Loucy (cell line): ENCODE results near the gene RAPGEF2.
A peak's percentile ranks its signal among the peaks of the same experiment; 100 is the strongest.
"Not testable (repeated sequence)": the region's sequence is repeated elsewhere in the genome, so short reads cannot be mapped to it uniquely, and the experiment has no call there.

Experiments
- H2AFZ ChIP-seq: fragments of 200-600 bp; sonication (generic); 2 replicates; pipeline ENCODE4 v1.6.0; 2016; ENCODE audit warnings: antibody characterized with exemption, mild to moderate bottlenecking, low read length, moderate library complexity
- H3F3A ChIP-seq: fragments of 200-600 bp; 2 replicates; pipeline ENCODE4 v1.6.0; 2016; ENCODE audit warnings: antibody characterized with exemption, low read depth, mild to moderate bottlenecking
- H3K27me3 ChIP-seq: fragments of 200-600 bp; sonication (generic); 2 replicates; pipeline ENCODE4 v1.6.1; 2014; ENCODE audit warnings: low read length, mild to moderate bottlenecking; ENCODE audit not compliant: insufficient read depth, poor library complexity, severe bottlenecking
- H3K36me3 ChIP-seq: fragments of 200-600 bp; sonication (generic); 2 replicates; pipeline ENCODE4 v1.6.1; 2016; ENCODE audit warnings: low read length; ENCODE audit not compliant: insufficient read depth
- H3K4me1 ChIP-seq: fragments of 200-600 bp; sonication (generic); 2 replicates; pipeline ENCODE4 v1.5.1; 2014; ENCODE audit warnings: low read length, mild to moderate bottlenecking; ENCODE audit not compliant: insufficient read depth, poor library complexity, severe bottlenecking
- H3K4me2 ChIP-seq: fragments of 200-600 bp; sonication (generic); 2 replicates; pipeline ENCODE4 v1.6.0; 2014; ENCODE audit warnings: antibody characterized with exemption, low read length, low read depth, mild to moderate bottlenecking; ENCODE audit not compliant: poor library complexity, severe bottlenecking
- H3K4me3 ChIP-seq: fragments of 200-600 bp; sonication (generic); 2 replicates; pipeline ENCODE4 v1.5.1; 2014; ENCODE audit warnings: low read length, mild to moderate bottlenecking, mixed read lengths; ENCODE audit not compliant: poor library complexity, severe bottlenecking
- H3K79me2 ChIP-seq: fragments of 200-600 bp; sonication (generic); 2 replicates; pipeline ENCODE4 v1.6.1; 2014; ENCODE audit warnings: low read length; ENCODE audit not compliant: insufficient read depth
- H3K9ac ChIP-seq: fragments of 200-600 bp; sonication (generic); 2 replicates; pipeline ENCODE4 v1.6.0; 2014; ENCODE audit warnings: mild to moderate bottlenecking, low read depth, low read length, moderate library complexity; ENCODE audit not compliant: poor library complexity, severe bottlenecking
- H3K9me2 ChIP-seq: fragments of 200-600 bp; sonication (generic); replicated peaks from 2 replicates; pipeline ENCODE4 v1.6.1; 2016; ENCODE audit warnings: low read depth, low read length, mixed read lengths
- H3K9me3 ChIP-seq: fragments of 200-600 bp; sonication (generic); 2 replicates; pipeline ENCODE4 v1.6.1; 2014; ENCODE audit warnings: mild to moderate bottlenecking, antibody characterized with exemption, low read length, low read depth; ENCODE audit not compliant: insufficient read depth
- H4K20me1 ChIP-seq: fragments of 200-600 bp; sonication (generic); 2 replicates; pipeline ENCODE4 v1.6.0; 2014; ENCODE audit warnings: antibody characterized with exemption, low read length, mild to moderate bottlenecking; ENCODE audit not compliant: insufficient read depth, poor library complexity, severe bottlenecking
- CTCF ChIP-seq: fragments of 200-600 bp; sonication (generic); conservative IDR thresholded peaks from 2 replicates; pipeline ENCODE4 v1.5.1; 2014; ENCODE audit warnings: mild to moderate bottlenecking, antibody characterized with exemption, low read length
- EZH2phosphoT487 ChIP-seq: fragments of 200-600 bp; IDR thresholded peaks from 2 replicates; pipeline ENCODE4 v1.6.1; 2018; ENCODE audit warnings: antibody characterized with exemption, mild to moderate bottlenecking, moderate library complexity, borderline replicate concordance

The RAPGEF2 gene

DNA sequence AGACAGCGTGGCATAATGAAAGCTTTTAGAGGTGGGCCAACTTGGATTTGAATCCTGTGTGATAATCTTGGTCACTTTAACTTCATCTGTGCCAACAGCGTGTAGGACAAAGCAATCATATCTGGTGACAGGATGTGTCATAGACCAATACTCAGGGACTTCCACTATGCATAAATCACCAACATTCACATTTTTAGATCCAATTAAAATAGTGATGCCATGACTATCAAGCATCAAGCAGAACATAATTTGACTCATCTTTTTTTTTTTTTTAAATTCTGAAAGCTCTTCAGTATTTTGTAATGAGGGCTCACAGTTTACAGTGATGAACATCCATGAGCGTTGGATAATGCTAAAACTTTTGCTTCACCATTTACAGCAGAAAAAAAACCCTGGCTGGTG lies 27.3 kb upstream of the RAPGEF2 start:
- H3K27me3 ChIP-seq = no peaks in the 10 kb centered on the region
- H3K4me2 ChIP-seq = no peak overlapping the region
- no peaks in the 10 kb centered on the region for H3K79me2 ChIP-seq
- H3K4me3 ChIP-seq = no peak overlapping the region
- no peaks in the 10 kb centered on the region for H3F3A ChIP-seq
- peaks cover 12% of the 10 kb centered on the region for H3K4me1 ChIP-seq
- no peak overlapping the region for H2AFZ ChIP-seq
- H3K9ac ChIP-seq = no peak overlapping the region
- TF ChIP-seq CTCF (no peak), EZH2phosphoT487 (no peak)
- no peaks in the 10 kb centered on the region for H3K9me3 ChIP-seq
- H3K36me3 ChIP-seq = no peaks in the 10 kb centered on the region
- no peaks in the 10 kb centered on the region for H3K9me2 ChIP-seq
- H4K20me1 ChIP-seq = no peaks in the 10 kb centered on the region

GRCh38 chr4:159077018-159077417 lies 25.9 kb upstream of the RAPGEF2 start:
- not testable (repeated sequence) for H3K9me2 ChIP-seq, H4K20me1 ChIP-seq, H3K27me3 ChIP-seq, H3K79me2 ChIP-seq, H3K9me3 ChIP-seq, H2AFZ ChIP-seq, H3K36me3 ChIP-seq, H3K4me2 ChIP-seq, H3K4me3 ChIP-seq, H3K9ac ChIP-seq, H3F3A ChIP-seq, H3K4me1 ChIP-seq

- H2AFZ ChIP-seq = no peak overlapping the region; the same call in 1 of the 2 replicates
- H3K27me3 ChIP-seq = no peaks in the 10 kb centered on the region
- TF ChIP-seq EZH2phosphoT487 (no peak), CTCF (no peak)
- H3K9ac ChIP-seq = no peak overlapping the region
- H3K4me1 ChIP-seq = no peaks in the 10 kb centered on the region
- H3K36me3 ChIP-seq = no peaks in the 10 kb centered on the region
- H3K4me3 ChIP-seq = no peak overlapping the region
- peak overlapping the region; percentile 32 for H3K4me2 ChIP-seq
- no peaks in the 10 kb centered on the region for H3K9me2 ChIP-seq
- H3F3A ChIP-seq = no peaks in the 10 kb centered on the region
- H4K20me1 ChIP-seq = no peaks in the 10 kb centered on the region
- no peaks in the 10 kb centered on the region for H3K79me2 ChIP-seq
- H3K9me3 ChIP-seq = no peaks in the 10 kb centered on the region
These were observed 25.0 kb upstream of the RAPGEF2 start for GRCh38 chr4:159077702-159078495.

GRCh38 chr4:159079074-159079473 lies 23.8 kb upstream of the RAPGEF2 start:
- H3K9ac ChIP-seq = no peak overlapping the region
- no peak for TF ChIP-seq EZH2phosphoT487
- no peak for TF ChIP-seq CTCF
- no peak overlapping the region for H3K4me2 ChIP-seq
- no peak overlapping the region for H2AFZ ChIP-seq
- H4K20me1 ChIP-seq = no peaks in the 10 kb centered on the region
- H3K27me3 ChIP-seq = no peaks in the 10 kb centered on the region
- H3K9me2 ChIP-seq = no peaks in the 10 kb centered on the region
- H3K79me2 ChIP-seq = no peaks in the 10 kb centered on the region
- no peak overlapping the region for H3K4me3 ChIP-seq
- H3F3A ChIP-seq = no peaks in the 10 kb centered on the region
- H3K9me3 ChIP-seq = no peaks in the 10 kb centered on the region
- H3K36me3 ChIP-seq = no peaks in the 10 kb centered on the region
- no peaks in the 10 kb centered on the region for H3K4me1 ChIP-seq
